Mesothelial cell of epicardium (in vitro differentiated cells): ENCODE measurements around the gene F13B. TPM values are rescaled to one million over a fixed set of nuclear protein-coding genes. Genes with fewer than 3 reads are reported as not detected.

ENCODE experiments used
- DNase-seq, 2 experiments: peaks; one replicate each; pipeline ENCODE4 v3.0.0; 2021; ENCODE audit warnings: low spot score in 2 of 2; ENCODE audit not compliant: unreplicated experiment in 2 of 2
- H3K27ac Mint-ChIP-seq: 2 replicates; pipeline ENCODE4 v1.8.0; 2021; ENCODE audit warnings: mixed read lengths
- H3K27me3 Mint-ChIP-seq: 2 replicates; pipeline ENCODE4 v1.8.0; 2021; ENCODE audit warnings: low read depth, mixed read lengths
- H3K36me3 Mint-ChIP-seq: 2 replicates; pipeline ENCODE4 v1.8.0; 2021; ENCODE audit warnings: mixed read lengths
- H3K4me1 Mint-ChIP-seq: 2 replicates; pipeline ENCODE4 v1.8.0; 2021; ENCODE audit warnings: mixed read lengths
- H3K4me3 Mint-ChIP-seq: 2 replicates; pipeline ENCODE4 v1.8.0; 2021; ENCODE audit warnings: mild to moderate bottlenecking, moderate library complexity, mixed read lengths
- H3K9me3 Mint-ChIP-seq: 2 replicates; pipeline ENCODE4 v1.8.0; 2021; ENCODE audit warnings: mixed read lengths
- CTCF ChIP-seq: fragments of 200-600 bp; sonication (generic); IDR thresholded peaks from one replicate; pipeline ENCODE4 v1.5.0; 2021; ENCODE audit warnings: antibody characterized with exemption; ENCODE audit not compliant: unreplicated experiment
- total RNA-seq: library from RNA; stranded (reverse); gene quantifications from 3 replicates; pipeline ENCODE4 v1.2.1, GENCODE V29; 2021

The F13B gene
- total RNA-seq, 1 donor from 2014 or later: not detected

- Mint-ChIP-seq H3K36me3 (no peaks in the 10 kb centered on the region), H3K4me1 (no peaks in the 10 kb centered on the region), H3K4me3 (no peak overlapping the region), H3K27me3 (no peaks in the 10 kb centered on the region), H3K27ac (no peak overlapping the region), H3K9me3 (peaks cover 6% of the 10 kb centered on the region)
- TF ChIP-seq CTCF: no peak
- DNase-seq: no peak
Observed at GRCh38 chr1:197024460-197024859, 42.6 kb downstream of the F13B start.

DNA sequence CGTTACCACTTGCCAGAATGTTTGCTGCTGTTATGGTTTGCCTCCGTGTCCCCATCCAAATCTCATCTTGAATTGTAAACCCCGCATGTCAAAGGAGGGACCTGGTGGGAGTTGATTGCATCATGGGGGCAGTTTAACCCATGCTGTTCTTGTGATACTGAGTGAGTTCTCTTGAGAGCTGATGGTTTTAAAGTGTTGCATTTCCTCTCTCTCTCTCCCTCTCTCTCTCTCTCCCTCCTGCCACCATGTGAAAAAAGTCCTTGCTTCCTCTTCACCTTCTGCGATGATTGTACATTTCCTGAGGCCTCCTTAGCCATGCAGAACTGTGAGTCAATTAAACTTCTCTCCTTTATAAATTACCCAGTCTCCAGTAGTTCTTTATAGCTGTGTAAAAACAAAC lies 45.3 kb downstream of the F13B start:
- no peak for TF ChIP-seq CTCF
- DNase-seq: no peak
- peaks cover 6% of the 10 kb centered on the region for H3K9me3 Mint-ChIP-seq
- H3K4me1 Mint-ChIP-seq: no peaks in the 10 kb centered on the region
- H3K36me3 Mint-ChIP-seq: no peaks in the 10 kb centered on the region
- H3K4me3 Mint-ChIP-seq: no peak overlapping the region
- no peaks in the 10 kb centered on the region for H3K27me3 Mint-ChIP-seq
- no peak overlapping the region for H3K27ac Mint-ChIP-seq

DNA sequence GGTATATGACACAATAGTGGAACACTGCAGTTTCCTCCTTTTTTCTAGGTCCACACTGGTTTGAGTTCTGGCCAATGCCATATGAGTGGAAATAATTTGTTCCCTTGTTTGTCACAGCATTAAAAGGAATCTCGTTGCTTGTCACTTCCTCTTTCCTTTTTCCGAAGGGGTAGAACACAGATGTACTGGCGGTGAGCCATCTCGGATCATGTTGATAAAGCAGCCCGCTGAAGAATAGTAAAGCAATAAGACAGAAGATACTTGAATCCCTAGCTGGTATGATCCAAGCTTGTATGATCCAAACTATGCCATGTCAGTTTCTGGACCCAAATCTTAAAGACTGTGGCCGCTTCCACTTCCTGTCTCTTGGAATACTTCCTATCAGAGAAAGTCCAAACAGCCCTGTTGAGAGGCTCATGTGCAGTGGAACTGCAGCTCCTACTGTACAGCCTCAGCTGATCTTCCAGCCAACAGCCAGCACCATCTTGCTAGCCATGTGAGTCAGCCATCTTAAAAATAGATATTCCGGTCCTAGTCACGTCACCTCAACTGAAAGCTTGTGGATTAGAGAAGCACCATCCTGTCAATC lies 49.4 kb downstream of the F13B start:
- no peak overlapping the region for H3K27ac Mint-ChIP-seq
- H3K4me3 Mint-ChIP-seq: no peak overlapping the region
- no peaks in the 10 kb centered on the region for H3K36me3 Mint-ChIP-seq
- no peak for DNase-seq
- peaks cover 6% of the 10 kb centered on the region for H3K9me3 Mint-ChIP-seq
- TF ChIP-seq CTCF: no peak
- H3K4me1 Mint-ChIP-seq: no peaks in the 10 kb centered on the region
- H3K27me3 Mint-ChIP-seq: no peaks in the 10 kb centered on the region

DNA sequence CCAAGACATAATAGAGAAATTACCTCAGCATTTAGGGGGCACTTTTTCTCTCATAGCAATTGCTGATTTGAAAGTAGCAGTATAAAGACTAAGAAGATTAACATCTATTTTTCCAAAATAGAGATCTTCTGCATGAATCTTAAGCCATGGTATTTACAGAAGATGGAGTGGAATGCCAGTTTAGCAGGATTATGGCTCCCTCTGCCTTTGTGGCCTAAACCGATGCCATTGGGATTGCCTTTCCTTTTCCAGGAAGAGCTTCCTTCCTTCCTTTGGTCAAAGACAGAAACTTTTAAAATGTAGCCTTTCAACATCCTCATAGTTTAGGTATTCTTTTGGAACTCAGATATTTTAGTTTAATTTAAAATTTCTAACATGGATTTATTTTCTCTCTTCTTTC lies 50.3 kb downstream of the F13B start:
- H3K27ac Mint-ChIP-seq: no peak overlapping the region
- no peaks in the 10 kb centered on the region for H3K36me3 Mint-ChIP-seq
- H3K4me1 Mint-ChIP-seq: no peaks in the 10 kb centered on the region
- no peak overlapping the region for H3K4me3 Mint-ChIP-seq
- peaks cover 7% of the 10 kb centered on the region for H3K9me3 Mint-ChIP-seq
- no peaks in the 10 kb centered on the region for H3K27me3 Mint-ChIP-seq
- no peak for TF ChIP-seq CTCF
- DNase-seq: no peak

DNA sequence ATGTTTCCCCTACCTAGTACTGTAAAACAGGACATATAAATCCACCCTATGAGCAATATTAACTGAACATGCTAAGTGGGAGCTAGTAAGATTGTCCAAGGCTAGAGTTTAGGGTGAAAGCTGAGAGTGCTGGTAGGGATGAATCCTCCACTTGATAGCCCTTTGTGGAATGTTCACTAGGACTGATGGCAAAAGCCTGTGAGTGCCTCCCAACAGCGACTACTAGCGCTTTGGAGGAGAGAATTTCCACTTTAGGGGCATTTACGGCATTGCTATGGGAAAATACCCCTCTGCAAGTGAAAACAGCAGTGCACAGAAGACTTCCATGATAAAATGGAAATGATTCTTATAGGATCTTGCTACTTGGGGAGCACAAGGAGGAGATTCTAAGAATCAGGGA lies 53.8 kb downstream of the F13B start:
- H3K27ac Mint-ChIP-seq: no peak overlapping the region
- H3K4me3 Mint-ChIP-seq: no peak overlapping the region
- no peak for DNase-seq
- H3K27me3 Mint-ChIP-seq: no peaks in the 10 kb centered on the region
- no peak for TF ChIP-seq CTCF
- H3K4me1 Mint-ChIP-seq: no peaks in the 10 kb centered on the region
- H3K36me3 Mint-ChIP-seq: no peaks in the 10 kb centered on the region
- peaks cover 14% of the 10 kb centered on the region for H3K9me3 Mint-ChIP-seq

GRCh38 chr1:197011614-197012013 lies 55.4 kb downstream of the F13B start:
- no peak for DNase-seq
- no peak overlapping the region for H3K4me3 Mint-ChIP-seq
- no peaks in the 10 kb centered on the region for H3K27me3 Mint-ChIP-seq

More at GRCh38 chr1:197011614-197012013, 55.4 kb downstream of the F13B start:
- TF ChIP-seq CTCF: no peak
- Mint-ChIP-seq H3K36me3 (no peaks in the 10 kb centered on the region), H3K9me3 (peaks cover 14% of the 10 kb centered on the region), H3K4me1 (no peaks in the 10 kb centered on the region), H3K27ac (no peak overlapping the region)
